GM21526 (cell line): ENCODE data around the gene CHRNA10.

ENCODE experiments used
- ATAC-seq: cut with Tn5 transposase; IDR thresholded peaks from one replicate; pipeline ENCODE4 v1.9.1; 2021; ENCODE audit warnings: moderate library complexity; ENCODE audit not compliant: unreplicated experiment, low FRiP score

CHRNA10 gene

GRCh38 chr11:3637201-3637600 lies 34.0 kb downstream of the CHRNA10 start:
- ATAC-seq, result no peak

GRCh38 chr11:3635641-3636375 lies 35.4 kb downstream of the CHRNA10 start:
- no peak for ATAC-seq

- ATAC-seq, result no peak
Measured at GRCh38 chr11:3632070-3632660, 39.0 kb downstream of the CHRNA10 start.

- no peak for ATAC-seq
Measured at GRCh38 chr11:3631331-3631730, 39.9 kb downstream of the CHRNA10 start.

- no peak for ATAC-seq
Measured at GRCh38 chr11:3627291-3627690, 43.9 kb downstream of the CHRNA10 start.

GRCh38 chr11:3626250-3626960 lies 44.8 kb downstream of the CHRNA10 start:
- ATAC-seq, result no peak

- ATAC-seq, result no peak
Measured at GRCh38 chr11:3623767-3624458, 47.3 kb downstream of the CHRNA10 start.

- ATAC-seq, result no peak
Measured at GRCh38 chr11:3623121-3623520, 48.1 kb downstream of the CHRNA10 start.

- ATAC-seq, result no peak
Measured at GRCh38 chr11:3622521-3622920, 48.7 kb downstream of the CHRNA10 start.

- ATAC-seq, result no peak
Measured at GRCh38 chr11:3617990-3618389, 53.2 kb downstream of the CHRNA10 start.

- no peak for ATAC-seq
Measured at GRCh38 chr11:3616721-3617460, 54.3 kb downstream of the CHRNA10 start.

- ATAC-seq, result no peak
Measured at GRCh38 chr11:3615998-3616397, 55.2 kb downstream of the CHRNA10 start.
